ENCODE data around the gene RHEB.

- TF ChIP-seq CTCF (IDR thresholded peaks at IDR 0.05) (no peak), POLR2A (IDR thresholded peaks at IDR 0.05) (no peak)
Observed at GRCh38 chr7:151427705-151428377, 91.9 kb downstream of the RHEB start.
